ENCODE measurements around the gene PTPRC.

PTPRC gene

GRCh38 chr1:198708761-198709525 is 70.1 kb downstream of the PTPRC start:
- no peaks in the 10 kb centered on the region for H3K9me3 ChIP-seq
- H3K36me3 ChIP-seq: no peaks in the 10 kb centered on the region
- no peaks in the 10 kb centered on the region for H3K27me3 ChIP-seq
- DNase-seq: no peak
- no peak for TF ChIP-seq CTCF (IDR thresholded peaks at IDR 0.05; ENCODE audit: low read depth, low read length)
- no peak overlapping the region for H3K4me3 ChIP-seq (ENCODE audit: low read depth, low read length)
- H3K4me1 ChIP-seq: no peaks in the 10 kb centered on the region

GRCh38 chr1:198711837-198712236 is 73.0 kb downstream of the PTPRC start:
- no peaks in the 10 kb centered on the region for H3K27me3 ChIP-seq
- H3K4me1 ChIP-seq: no peaks in the 10 kb centered on the region
- H3K36me3 ChIP-seq: no peaks in the 10 kb centered on the region
- H3K4me3 ChIP-seq (ENCODE audit: low read depth, low read length): no peak overlapping the region
- H3K9me3 ChIP-seq: no peaks in the 10 kb centered on the region
- no peak for DNase-seq
- TF ChIP-seq CTCF (IDR thresholded peaks at IDR 0.05; ENCODE audit: low read depth, low read length): no peak

GRCh38 chr1:198713081-198713480 is 74.2 kb downstream of the PTPRC start:
- no peak for DNase-seq

GRCh38 chr1:198714271-198714670 is 75.4 kb downstream of the PTPRC start:
- no peaks in the 10 kb centered on the region for H3K27me3 ChIP-seq
- H3K9me3 ChIP-seq: no peaks in the 10 kb centered on the region
- no peak for TF ChIP-seq CTCF (IDR thresholded peaks at IDR 0.05; ENCODE audit: low read depth, low read length)
- no peak overlapping the region for H3K4me3 ChIP-seq (ENCODE audit: low read depth, low read length)
- no peak for DNase-seq
- no peaks in the 10 kb centered on the region for H3K36me3 ChIP-seq
- no peaks in the 10 kb centered on the region for H3K4me1 ChIP-seq

More at GRCh38 chr1:198713081-198713480, 74.2 kb downstream of the PTPRC start:
- Histone ChIP-seq H3K4me1 (no peaks in the 10 kb centered on the region), H3K4me3 (ENCODE audit: low read depth, low read length) (no peak overlapping the region), H3K27me3 (no peaks in the 10 kb centered on the region), H3K9me3 (no peaks in the 10 kb centered on the region), H3K36me3 (no peaks in the 10 kb centered on the region)
- no peak for TF ChIP-seq CTCF (IDR thresholded peaks at IDR 0.05; ENCODE audit: low read depth, low read length)

GRCh38 chr1:198716051-198716450 is 77.2 kb downstream of the PTPRC start:
- H3K27me3 ChIP-seq: no peaks in the 10 kb centered on the region
- no peak for TF ChIP-seq CTCF (IDR thresholded peaks at IDR 0.05; ENCODE audit: low read depth, low read length)
- H3K36me3 ChIP-seq: no peaks in the 10 kb centered on the region
- no peak for DNase-seq
- no peaks in the 10 kb centered on the region for H3K4me1 ChIP-seq
- no peak overlapping the region for H3K4me3 ChIP-seq (ENCODE audit: low read depth, low read length)
- no peaks in the 10 kb centered on the region for H3K9me3 ChIP-seq

GRCh38 chr1:198717510-198717909 is 78.7 kb downstream of the PTPRC start:
- no peaks in the 10 kb centered on the region for H3K9me3 ChIP-seq
- H3K4me3 ChIP-seq (ENCODE audit: low read depth, low read length): no peak overlapping the region
- no peaks in the 10 kb centered on the region for H3K4me1 ChIP-seq
- no peaks in the 10 kb centered on the region for H3K36me3 ChIP-seq
- DNase-seq: no peak
- TF ChIP-seq CTCF (IDR thresholded peaks at IDR 0.05; ENCODE audit: low read depth, low read length): no peak
- no peaks in the 10 kb centered on the region for H3K27me3 ChIP-seq
